DMS79 treated with DMSO at 0.1 percent for 48 hours (cell line): Measurements from ENCODE around the gene FMOD.
A peak's percentile ranks its signal among the peaks of the same experiment; 100 is the strongest.
"Not testable (repeated sequence)": the region's sequence is repeated elsewhere in the genome, so short reads cannot be mapped to it uniquely, and the experiment has no call there.

Experiments
- DNase-seq: peaks from one replicate; lab custom pipeline; 2025; lab: John Stamatoyannopoulos, UW

FMOD gene

GRCh38 chr1:203305809-203306088, 45.2 kb downstream of the FMOD start:
- no peak for DNase-seq

- DNase-seq = peak; percentile 86
Measured at GRCh38 chr1:203304919-203305808, 45.8 kb downstream of the FMOD start, which contains the start of gene BTG2. BTG2 (plus strand) TSS chr1:203305519; CDS start chr1:203305607, 88 bp downstream.

GRCh38 chr1:203304391-203304918, 46.5 kb downstream of the FMOD start:
- no peak for DNase-seq

- DNase-seq = no peak
Measured at GRCh38 chr1:203302894-203303293, 48.0 kb downstream of the FMOD start.

GRCh38 chr1:203302456-203302855, 48.5 kb downstream of the FMOD start:
- DNase-seq = no peak

GRCh38 chr1:203301331-203301668, 49.6 kb downstream of the FMOD start:
- no peak for DNase-seq

GRCh38 chr1:203300441-203301330, 50.2 kb downstream of the FMOD start:
- DNase-seq = no peak

- DNase-seq = not testable (repeated sequence)
Measured at GRCh38 chr1:203299719-203300429, 51.0 kb downstream of the FMOD start.

- no peak for DNase-seq
Measured at GRCh38 chr1:203299169-203299568, 51.8 kb downstream of the FMOD start.

GRCh38 chr1:203296460-203297073, 54.4 kb downstream of the FMOD start:
- DNase-seq = no peak

GRCh38 chr1:203295796-203296195, 55.1 kb downstream of the FMOD start:
- DNase-seq = no peak

GRCh38 chr1:203291201-203292096, 59.5 kb downstream of the FMOD start:
- DNase-seq = no peak
